NT2/D1 (cell line): ENCODE data around the gene FBXW7.

Experiments used
- DNase-seq: peaks from one replicate; pipeline ENCODE4 v3.0.0-alpha.2; 2011; ENCODE audit warnings: low read depth, low spot score
- H3K27me3 ChIP-seq: 2 replicates; pipeline ENCODE4 v1.6.0; 2011; ENCODE audit warnings: mild to moderate bottlenecking; ENCODE audit not compliant: insufficient read length, insufficient read depth
- H3K36me3 ChIP-seq: 2 replicates; pipeline ENCODE4 v1.6.1; 2011; ENCODE audit warnings: mild to moderate bottlenecking, low read length, mixed read lengths; ENCODE audit not compliant: insufficient read depth, insufficient read length
- H3K4me1 ChIP-seq: 2 replicates; pipeline ENCODE4 v1.5.1; 2011; ENCODE audit not compliant: insufficient read depth, insufficient read length
- H3K4me3 ChIP-seq: 2 replicates; pipeline ENCODE4 v1.5.1; 2011; ENCODE audit warnings: low read depth; ENCODE audit not compliant: insufficient read length
- H3K9ac ChIP-seq: 2 replicates; pipeline ENCODE4 v1.6.0; 2011; ENCODE audit warnings: low read depth; ENCODE audit not compliant: insufficient read length
- H3K9me3 ChIP-seq: 2 replicates; pipeline ENCODE4 v1.5.1; 2011; ENCODE audit warnings: mild to moderate bottlenecking, low read length; ENCODE audit not compliant: insufficient read depth
- SUZ12 ChIP-seq: IDR thresholded peaks from 2 replicates; pipeline ENCODE4 v1.6.1; 2011; ENCODE audit not compliant: insufficient read length, insufficient read depth; ENCODE audit errors: extremely low read depth
- YY1 ChIP-seq: IDR thresholded peaks from 2 replicates; pipeline ENCODE4 v1.6.1; 2011; ENCODE audit not compliant: insufficient read length, insufficient read depth
- ZNF274 ChIP-seq: IDR thresholded peaks from 2 replicates; pipeline ENCODE4 v1.6.1; 2011; ENCODE audit warnings: mild to moderate bottlenecking, low read depth, low read length

The FBXW7 gene

GRCh38 chr4:152577708-152578396 lies 42.0 kb upstream of the FBXW7 start:
- Histone ChIP-seq H3K27me3 (no peaks in the 10 kb centered on the region), H3K9me3 (no peaks in the 10 kb centered on the region), H3K9ac (no peak overlapping the region), H3K4me3 (no peak overlapping the region), H3K36me3 (no peaks in the 10 kb centered on the region), H3K4me1 (no peaks in the 10 kb centered on the region)
- DNase-seq = no peak
- TF ChIP-seq SUZ12 (no peak), ZNF274 (no peak), YY1 (no peak)

- H3K36me3 ChIP-seq = no peaks in the 10 kb centered on the region
Observed at GRCh38 chr4:152575533-152575932, 39.6 kb upstream of the FBXW7 start.

GRCh38 chr4:152573861-152574260 lies 38.0 kb upstream of the FBXW7 start:
- no peak overlapping the region for H3K4me3 ChIP-seq
- no peaks in the 10 kb centered on the region for H3K4me1 ChIP-seq
- no peaks in the 10 kb centered on the region for H3K9me3 ChIP-seq
- TF ChIP-seq SUZ12 (no peak), YY1 (no peak), ZNF274 (no peak)
- DNase-seq = no peak
- no peaks in the 10 kb centered on the region for H3K36me3 ChIP-seq
- no peak overlapping the region for H3K9ac ChIP-seq
- H3K27me3 ChIP-seq = no peaks in the 10 kb centered on the region

More at GRCh38 chr4:152575533-152575932, 39.6 kb upstream of the FBXW7 start:
- no peaks in the 10 kb centered on the region for H3K27me3 ChIP-seq
- no peak for TF ChIP-seq SUZ12
- no peak for TF ChIP-seq ZNF274
- DNase-seq = no peak
- no peaks in the 10 kb centered on the region for H3K4me1 ChIP-seq
- no peaks in the 10 kb centered on the region for H3K9me3 ChIP-seq
- H3K9ac ChIP-seq = no peak overlapping the region
- no peak overlapping the region for H3K4me3 ChIP-seq

GRCh38 chr4:152572417-152573086 lies 36.7 kb upstream of the FBXW7 start:
- H3K27me3 ChIP-seq = no peaks in the 10 kb centered on the region
- no peak overlapping the region for H3K4me3 ChIP-seq
- H3K9ac ChIP-seq = no peak overlapping the region
- TF ChIP-seq SUZ12 (no peak), ZNF274 (no peak), YY1 (no peak)
- no peaks in the 10 kb centered on the region for H3K4me1 ChIP-seq
- H3K36me3 ChIP-seq = no peaks in the 10 kb centered on the region
- no peaks in the 10 kb centered on the region for H3K9me3 ChIP-seq
- no peak for DNase-seq

- Histone ChIP-seq H3K9ac (no peak overlapping the region), H3K36me3 (no peaks in the 10 kb centered on the region), H3K27me3 (no peaks in the 10 kb centered on the region), H3K9me3 (no peaks in the 10 kb centered on the region), H3K4me1 (no peaks in the 10 kb centered on the region), H3K4me3 (no peak overlapping the region)
- TF ChIP-seq SUZ12 (no peak), YY1 (no peak), ZNF274 (no peak)
- no peak for DNase-seq
Observed at GRCh38 chr4:152571770-152572169, 35.9 kb upstream of the FBXW7 start.

- H3K27me3 ChIP-seq = no peaks in the 10 kb centered on the region
- no peak for DNase-seq
- H3K4me3 ChIP-seq = no peak overlapping the region
- H3K9ac ChIP-seq = no peak overlapping the region
- TF ChIP-seq SUZ12 (no peak), YY1 (no peak)
- no peaks in the 10 kb centered on the region for H3K36me3 ChIP-seq
- no peaks in the 10 kb centered on the region for H3K4me1 ChIP-seq
- no peaks in the 10 kb centered on the region for H3K9me3 ChIP-seq
Observed at GRCh38 chr4:152571296-152571695, 35.4 kb upstream of the FBXW7 start.

GRCh38 chr4:152565333-152565732 lies 29.4 kb upstream of the FBXW7 start:
- Histone ChIP-seq H3K4me3 (no peak overlapping the region), H3K9ac (no peak overlapping the region), H3K9me3 (no peaks in the 10 kb centered on the region), H3K27me3 (no peaks in the 10 kb centered on the region), H3K4me1 (no peaks in the 10 kb centered on the region), H3K36me3 (no peaks in the 10 kb centered on the region)
- no peak for DNase-seq
- TF ChIP-seq SUZ12 = no peak
- no peak for TF ChIP-seq ZNF274
- no peak for TF ChIP-seq YY1
